Measurements from ENCODE around the gene THEMIS2. TPM values are rescaled to one million over a fixed set of nuclear protein-coding genes. Genes with fewer than 3 reads are reported as not detected.
"Not testable (repeated sequence)": the region's sequence is repeated elsewhere in the genome, so short reads cannot be mapped to it uniquely, and the experiment has no call there.

Gene THEMIS2
- 10 to 100 TPM; 35.4 to 40.5 TPM for total RNA-seq

- Mint-ChIP-seq H3K36me3 (peaks cover 12% of the 10 kb centered on the region), H3K4me3 (peak within 1 kb of the TSS; percentile 95), H3K9me3 (no peaks in the 10 kb centered on the region), H3K27ac (peak within 1 kb of the TSS; percentile 90), H3K27me3 (no peaks in the 10 kb centered on the region), H3K4me1 (peaks cover 33% of the 10 kb centered on the region)
- POLR2A ChIA-PET = interaction anchor here (1.1 to 1.4 kb wide), 3 partner anchors 8 to 15 kb away, joined by 3 to 13 read pairs (median 3); no protein-coding TSS in a partner anchor
- DNase-seq = peak; percentile 84
- peak; percentile 71 for ATAC-seq (ENCODE audit: low read depth)
Measured at GRCh38 chr1:27872059-27872801, at the start of gene THEMIS2. THEMIS2 (plus strand) TSS chr1:27872544; CDS start chr1:27872572, 28 bp downstream.

- ATAC-seq (ENCODE audit: low read depth) (no peak), DNase-seq (no peak)
- Mint-ChIP-seq H3K9me3 (no peaks in the 10 kb centered on the region), H3K4me3 (no peak overlapping the region), H3K4me1 (no peaks in the 10 kb centered on the region), H3K27me3 (no peaks in the 10 kb centered on the region), H3K36me3 (peaks cover 9% of the 10 kb centered on the region), H3K27ac (no peak overlapping the region)
- POLR2A ChIA-PET = no interaction called here
Measured at GRCh38 chr1:27823784-27824183, 48.6 kb upstream of the THEMIS2 start.

DNA sequence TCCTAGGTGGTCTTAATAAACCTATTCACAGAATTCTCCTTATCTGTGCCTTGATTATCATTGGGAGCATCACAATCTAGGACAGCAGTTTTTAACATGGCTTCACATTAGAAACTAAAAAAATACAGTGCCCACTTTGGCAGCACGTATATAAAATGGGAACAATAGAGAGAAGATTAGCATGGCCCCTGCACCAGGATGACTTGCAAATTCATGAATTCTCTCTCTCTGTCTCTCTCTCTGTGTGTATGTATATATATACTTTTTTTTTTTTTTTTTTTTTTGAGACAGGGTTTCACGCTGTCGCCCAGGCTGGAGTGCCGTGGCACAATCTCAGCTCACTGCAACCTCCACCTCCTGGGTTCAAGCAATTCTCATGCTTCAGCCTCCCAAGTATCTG lies 47.9 kb upstream of the THEMIS2 start:
- H3K4me3 Mint-ChIP-seq = no peak overlapping the region
- POLR2A ChIA-PET = no interaction called here
- DNase-seq (no peak), ATAC-seq (ENCODE audit: low read depth) (no peak)
- H3K27ac Mint-ChIP-seq = no peak overlapping the region
- no peaks in the 10 kb centered on the region for H3K4me1 Mint-ChIP-seq
- peaks cover 7% of the 10 kb centered on the region for H3K36me3 Mint-ChIP-seq
- H3K27me3 Mint-ChIP-seq = no peaks in the 10 kb centered on the region
- no peaks in the 10 kb centered on the region for H3K9me3 Mint-ChIP-seq

DNA sequence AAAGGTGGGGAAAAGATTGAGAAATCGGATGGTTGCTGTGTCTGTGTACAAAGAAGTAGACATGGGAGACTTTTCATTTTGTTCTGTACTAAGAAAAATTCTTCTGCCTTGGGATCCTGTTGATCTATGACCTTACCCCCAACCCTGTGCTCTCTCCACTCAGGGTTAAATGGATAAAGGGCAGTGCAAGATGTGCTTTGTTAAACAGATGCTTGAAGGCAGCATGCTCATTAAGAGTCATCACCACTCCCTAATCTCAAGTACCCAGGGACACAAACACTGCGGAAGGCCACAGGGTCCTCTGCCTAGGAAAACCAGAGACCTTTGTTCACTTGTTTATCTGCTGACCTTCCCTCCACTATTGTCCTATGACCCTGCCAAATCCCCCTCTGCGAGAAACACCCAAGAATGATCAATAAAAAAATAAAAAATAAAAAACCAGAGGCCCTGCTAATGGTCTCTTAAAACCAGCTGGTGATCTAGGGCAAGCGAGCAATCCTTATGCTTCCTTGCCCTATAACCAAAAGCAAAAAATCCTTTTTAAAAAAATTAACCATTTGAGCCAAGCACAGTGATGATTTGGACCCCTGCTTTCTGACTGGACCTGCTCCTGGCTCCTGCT lies 42.9 kb upstream of the THEMIS2 start:
- ATAC-seq (ENCODE audit: low read depth); DNase-seq; H3K36me3 Mint-ChIP-seq; H3K27ac Mint-ChIP-seq; H3K27me3 Mint-ChIP-seq; H3K9me3 Mint-ChIP-seq: not testable (repeated sequence)
- H3K4me1 Mint-ChIP-seq = peaks cover 20% of the 10 kb centered on the region
- POLR2A ChIA-PET = interaction anchor here (0.7 to 3.5 kb wide), 5 partner anchors 55 to 364 kb away, joined by 3 to 15 read pairs (median 4); partner anchors contain the start of gene FAM76A
- H3K4me3 Mint-ChIP-seq = peak overlapping the region; percentile 88

DNA sequence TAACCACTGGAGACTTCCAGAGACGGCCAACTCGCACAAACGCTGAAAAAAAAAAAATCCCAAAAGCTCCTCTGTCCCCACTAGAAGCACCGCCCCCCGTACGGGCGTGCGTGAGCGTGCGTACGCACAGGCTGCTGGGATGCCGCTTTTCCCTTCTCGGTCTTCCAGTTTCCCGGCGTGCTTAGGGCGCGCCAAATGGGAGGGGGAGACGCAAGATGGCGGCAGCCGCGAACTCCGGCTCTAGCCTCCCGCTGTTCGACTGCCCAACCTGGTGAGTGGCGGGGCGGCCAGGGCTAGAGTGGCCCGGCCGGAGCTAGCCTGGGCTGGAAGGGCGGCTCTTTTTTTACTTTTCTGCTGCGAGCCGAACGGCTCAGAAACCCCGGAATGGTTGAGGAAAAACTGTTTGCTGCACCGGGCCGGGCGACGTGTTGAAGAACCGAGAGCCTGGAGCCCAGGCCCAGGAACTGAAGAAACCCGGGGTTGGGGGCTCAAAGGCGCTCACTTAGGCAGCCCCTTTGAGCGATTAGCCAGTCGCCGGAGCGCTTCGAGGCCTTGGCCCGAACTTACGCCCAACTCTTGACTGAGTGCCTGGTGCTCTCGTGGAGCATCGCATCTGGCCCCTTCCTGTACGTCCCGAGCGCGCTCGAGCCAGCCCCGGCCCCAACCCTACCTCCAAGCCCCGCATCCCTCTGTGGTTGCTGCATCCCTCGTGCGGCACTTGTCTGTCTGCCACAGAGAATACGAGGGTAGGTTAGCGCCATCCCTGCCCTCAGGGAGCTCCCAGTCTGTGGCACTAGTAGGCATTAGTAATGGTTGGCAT lies 41.5 kb upstream of the THEMIS2 start, which contains the start of gene PPP1R8:
Gene PPP1R8, plus strand, starts transcription at position 162 of the 820 bp plus-strand sequence. Its CDS starts 54 bp downstream, at position 216.
- Mint-ChIP-seq H3K36me3 (no peaks in the 10 kb centered on the region), H3K27ac (peak within 1 kb of the TSS; percentile 82), H3K4me1 (peaks cover 24% of the 10 kb centered on the region), H3K27me3 (no peaks in the 10 kb centered on the region), H3K9me3 (no peaks in the 10 kb centered on the region), H3K4me3 (peak within 1 kb of the TSS; percentile 88)
- ATAC-seq (ENCODE audit: low read depth) (peak; percentile 98), DNase-seq (peak; percentile 83)
- POLR2A ChIA-PET = interaction anchor here (0.6 to 3.5 kb wide), 7 partner anchors 42 to 162 kb away, joined by 3 to 15 read pairs (median 6); partner anchors contain the start of genes FAM76A, IFI6 and STX12

DNA sequence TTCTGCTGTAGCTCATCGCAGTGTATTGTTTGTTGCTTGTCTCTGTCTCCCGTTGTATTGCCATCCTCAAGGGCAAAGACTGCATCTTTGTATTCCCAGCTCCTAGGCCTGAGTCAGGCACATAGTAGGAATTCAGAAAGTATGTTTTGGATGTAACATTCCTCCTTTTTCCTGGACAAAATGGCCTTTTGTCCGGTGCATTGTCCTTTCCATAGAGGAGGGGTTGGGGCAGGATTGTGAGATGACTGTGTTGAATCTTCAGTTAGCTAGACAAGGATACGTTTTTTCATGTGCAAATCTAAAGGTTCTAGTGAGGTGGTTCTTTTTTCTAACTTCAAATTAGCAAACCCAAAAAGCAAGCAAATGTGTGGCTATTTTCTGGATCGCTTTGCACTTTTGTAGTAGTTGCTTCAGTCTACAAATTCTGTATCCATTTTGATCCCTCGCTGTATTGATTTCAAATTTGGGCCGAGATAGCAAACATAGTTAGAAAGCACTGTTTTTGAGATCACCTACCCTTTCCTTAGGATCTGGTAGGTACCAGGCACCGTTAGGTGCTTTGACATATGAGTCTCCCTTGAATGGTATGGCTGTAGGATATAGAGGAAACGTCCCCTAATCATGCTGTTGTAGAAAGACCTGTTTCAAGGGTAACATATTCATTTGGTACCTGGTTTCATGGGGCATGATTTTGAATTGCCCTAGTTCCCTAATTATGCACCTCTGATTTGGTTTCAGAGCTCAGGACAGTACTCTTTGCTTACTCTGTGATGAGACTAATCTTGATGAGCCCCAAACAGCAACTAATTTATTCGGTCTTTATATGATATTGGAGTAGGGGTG lies 40.6 kb upstream of the THEMIS2 start:
- no peak for ATAC-seq (ENCODE audit: low read depth)
- H3K4me3 Mint-ChIP-seq = peak overlapping the region; percentile 88
- POLR2A ChIA-PET = interaction anchor here (1.3 to 3.5 kb wide), 3 partner anchors 58 to 160 kb away, joined by 3 to 15 read pairs (median 6); partner anchors contain the start of genes FAM76A and IFI6
- H3K9me3 Mint-ChIP-seq = no peaks in the 10 kb centered on the region
- peaks cover 27% of the 10 kb centered on the region for H3K4me1 Mint-ChIP-seq
- no peaks in the 10 kb centered on the region for H3K27me3 Mint-ChIP-seq
- peak overlapping the region; percentile 82 for H3K27ac Mint-ChIP-seq
- DNase-seq = no peak
- peaks cover under 1% of the 10 kb centered on the region for H3K36me3 Mint-ChIP-seq

DNA sequence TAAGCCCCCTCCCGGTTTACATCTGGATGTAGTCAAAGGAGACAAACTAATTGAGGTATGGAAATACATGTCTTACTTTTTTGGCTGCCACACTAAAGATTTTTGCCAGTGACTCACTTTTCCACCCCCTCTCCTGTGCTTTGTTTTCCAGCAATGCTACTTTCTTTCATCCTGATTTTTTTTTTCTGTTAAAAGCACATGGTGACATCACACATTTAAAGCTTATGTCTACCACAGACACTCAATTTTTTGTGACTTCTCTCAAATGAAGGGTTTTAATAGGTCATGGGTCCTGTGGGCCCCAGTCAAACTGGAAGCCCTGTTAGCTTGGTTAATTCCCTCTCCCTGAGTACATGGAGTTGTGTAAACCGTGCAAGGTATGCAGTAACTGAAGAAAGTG lies 39.6 kb upstream of the THEMIS2 start:
- Mint-ChIP-seq H3K36me3 (peaks cover 4% of the 10 kb centered on the region), H3K4me1 (peaks cover 27% of the 10 kb centered on the region), H3K27me3 (no peaks in the 10 kb centered on the region), H3K4me3 (no peak overlapping the region), H3K27ac (no peak overlapping the region), H3K9me3 (no peaks in the 10 kb centered on the region)
- ATAC-seq (ENCODE audit: low read depth) (no peak), DNase-seq (no peak)
- POLR2A ChIA-PET = interaction anchor here (1.3 to 3.5 kb wide), 2 partner anchors 107 to 161 kb away, joined by 3 to 15 read pairs; partner anchors contain the start of genes FAM76A and IFI6

GRCh38 chr1:27833470-27833869 lies 38.9 kb upstream of the THEMIS2 start:
- ATAC-seq (ENCODE audit: low read depth) = no peak
- H3K4me1 Mint-ChIP-seq = peaks cover 27% of the 10 kb centered on the region
- H3K4me3 Mint-ChIP-seq = no peak overlapping the region
- no peaks in the 10 kb centered on the region for H3K27me3 Mint-ChIP-seq
- POLR2A ChIA-PET = interaction anchor here (1.3 to 3.5 kb wide), 2 partner anchors 107 to 162 kb away, joined by 3 to 15 read pairs; partner anchors contain the start of genes FAM76A and IFI6
- DNase-seq = no peak
- peaks cover 4% of the 10 kb centered on the region for H3K36me3 Mint-ChIP-seq
- no peak overlapping the region for H3K27ac Mint-ChIP-seq
- no peaks in the 10 kb centered on the region for H3K9me3 Mint-ChIP-seq

DNA sequence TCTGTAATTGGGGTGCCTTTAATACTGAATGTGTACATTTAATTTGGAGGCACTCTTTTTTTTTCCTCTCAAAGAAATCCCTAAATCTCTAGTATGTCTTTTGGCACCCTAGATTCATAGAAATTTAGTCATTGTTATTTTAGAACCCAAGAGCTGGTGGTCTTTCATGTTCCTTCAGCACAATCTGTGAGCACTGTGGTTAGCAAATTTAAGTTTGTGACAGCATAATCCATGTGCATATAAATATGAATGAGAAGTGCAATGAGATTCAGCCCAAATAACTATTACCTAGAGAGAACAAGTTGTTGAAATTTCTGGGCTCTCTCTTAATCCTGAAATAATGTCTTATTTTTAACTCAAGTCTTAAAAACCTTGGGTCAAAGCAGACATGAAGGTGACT lies 37.3 kb upstream of the THEMIS2 start:
- Mint-ChIP-seq H3K9me3 (no peaks in the 10 kb centered on the region), H3K4me3 (no peak overlapping the region), H3K36me3 (peaks cover 7% of the 10 kb centered on the region), H3K27me3 (no peaks in the 10 kb centered on the region), H3K4me1 (peaks cover 27% of the 10 kb centered on the region), H3K27ac (no peak overlapping the region)
- no peak for ATAC-seq (ENCODE audit: low read depth)
- POLR2A ChIA-PET = no interaction called here
- DNase-seq = no peak

GRCh38 chr1:27835501-27835900 lies 36.8 kb upstream of the THEMIS2 start:
- POLR2A ChIA-PET = no interaction called here
- Mint-ChIP-seq H3K4me1 (peaks cover 27% of the 10 kb centered on the region), H3K36me3 (peaks cover 7% of the 10 kb centered on the region)

DNA sequence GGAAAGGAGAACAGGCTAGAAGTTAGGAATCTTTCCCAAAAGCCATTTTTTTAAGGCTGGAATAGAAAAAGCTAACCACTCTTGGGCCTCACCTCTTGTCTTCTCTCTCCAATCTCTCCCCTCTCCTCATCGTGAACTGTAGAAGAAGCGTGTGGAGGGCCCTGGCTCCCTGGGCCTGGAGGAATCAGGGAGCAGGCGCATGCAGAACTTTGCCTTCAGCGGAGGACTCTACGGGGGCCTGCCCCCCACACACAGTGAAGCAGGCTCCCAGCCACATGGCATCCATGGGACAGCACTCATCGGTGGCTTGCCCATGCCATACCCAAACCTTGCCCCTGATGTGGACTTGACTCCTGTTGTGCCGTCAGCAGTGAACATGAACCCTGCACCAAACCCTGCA lies 22.4 kb upstream of the THEMIS2 start:
- DNase-seq = no peak
- no peaks in the 10 kb centered on the region for H3K27me3 Mint-ChIP-seq
- no peak overlapping the region for H3K27ac Mint-ChIP-seq
- H3K4me1 Mint-ChIP-seq = no peaks in the 10 kb centered on the region
- no peaks in the 10 kb centered on the region for H3K9me3 Mint-ChIP-seq
- no peak overlapping the region for H3K4me3 Mint-ChIP-seq
- POLR2A ChIA-PET = no interaction called here
- ATAC-seq (ENCODE audit: low read depth) = no peak
- H3K36me3 Mint-ChIP-seq = peaks cover 20% of the 10 kb centered on the region

More at GRCh38 chr1:27835501-27835900, 36.8 kb upstream of the THEMIS2 start:
- Mint-ChIP-seq H3K9me3 (no peaks in the 10 kb centered on the region), H3K4me3 (no peak overlapping the region), H3K27me3 (no peaks in the 10 kb centered on the region), H3K27ac (no peak overlapping the region)
- DNase-seq (no peak), ATAC-seq (ENCODE audit: low read depth) (no peak)

- no peak overlapping the region for H3K4me3 Mint-ChIP-seq
- peaks cover 8% of the 10 kb centered on the region for H3K4me1 Mint-ChIP-seq
- H3K27me3 Mint-ChIP-seq = no peaks in the 10 kb centered on the region
- POLR2A ChIA-PET = no interaction called here
- DNase-seq = no peak
- ATAC-seq (ENCODE audit: low read depth) = no peak
- no peaks in the 10 kb centered on the region for H3K9me3 Mint-ChIP-seq
- peaks cover 5% of the 10 kb centered on the region for H3K36me3 Mint-ChIP-seq
- no peak overlapping the region for H3K27ac Mint-ChIP-seq
Measured at GRCh38 chr1:27855085-27855484, 17.3 kb upstream of the THEMIS2 start.
